ENCODE data around the gene ENPP5.
A peak's percentile ranks its signal among the peaks of the same experiment; 100 is the strongest.
"Not testable (repeated sequence)": the region's sequence is repeated elsewhere in the genome, so short reads cannot be mapped to it uniquely, and the experiment has no call there.

The ENPP5 gene

DNA sequence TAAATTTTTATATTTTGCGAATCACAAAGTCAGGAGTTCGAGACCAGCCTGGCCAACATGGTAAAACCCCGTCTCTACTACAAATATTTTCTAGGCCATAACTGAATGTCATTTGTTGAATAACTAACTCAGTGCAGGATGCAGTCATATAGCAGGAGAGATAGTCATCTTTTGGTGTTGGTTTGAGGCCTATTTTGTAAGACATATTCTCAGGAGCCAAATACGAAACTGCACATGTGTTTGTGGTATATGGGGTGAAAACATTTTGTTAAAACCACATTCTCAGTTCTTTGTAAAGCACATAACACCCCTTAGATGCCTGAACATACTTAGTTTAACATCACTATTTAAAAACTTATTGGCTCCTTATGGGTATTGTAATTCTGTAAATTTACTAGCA, 4.7 kb upstream of the ENPP5 start:
- no peak for DNase-seq (ENCODE audit: low read depth in 2 of 2)

DNA sequence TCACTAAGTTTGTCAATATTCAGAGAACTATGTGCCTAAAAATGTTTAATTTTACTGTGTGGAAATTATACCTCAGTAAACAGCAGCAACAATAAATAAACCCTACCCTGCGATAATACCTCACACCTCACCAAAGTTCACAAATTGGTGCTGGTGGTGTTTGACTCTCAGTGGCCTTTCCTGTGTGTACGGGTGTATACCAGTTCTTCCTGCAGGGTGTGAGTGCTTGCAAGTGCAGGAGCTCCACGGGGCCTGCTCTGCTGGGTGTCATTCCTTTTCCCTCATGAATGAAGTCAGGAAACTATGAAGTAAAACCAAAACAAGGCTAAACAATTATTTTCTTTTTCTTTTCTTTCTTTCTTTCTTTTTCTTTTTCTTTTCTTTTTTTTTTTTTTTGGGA, 4.1 kb upstream of the ENPP5 start:
- DNase-seq (ENCODE audit: low read depth in 2 of 2): no peak

DNA sequence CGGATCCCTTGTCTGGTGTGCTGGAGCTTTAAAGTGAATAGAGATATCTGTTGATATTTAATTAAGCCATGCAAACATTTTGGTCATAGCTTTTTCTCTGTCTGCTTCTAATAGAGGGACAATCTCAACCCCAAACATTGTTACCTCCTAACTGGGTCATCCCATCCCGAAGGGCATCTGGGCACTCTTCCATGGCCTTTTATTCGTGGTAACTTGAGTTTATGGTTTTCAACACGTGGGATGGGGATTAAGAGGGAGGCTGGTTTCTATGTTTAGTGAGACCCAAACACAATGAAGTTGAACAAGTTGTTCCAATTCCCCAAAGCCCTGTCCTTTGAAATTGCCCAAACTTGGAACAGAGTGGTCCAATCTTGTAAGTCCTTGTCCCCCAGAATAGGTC, 1.4 kb upstream of the ENPP5 start:
- DNase-seq (ENCODE audit: low read depth in 2 of 2): no peak

DNA sequence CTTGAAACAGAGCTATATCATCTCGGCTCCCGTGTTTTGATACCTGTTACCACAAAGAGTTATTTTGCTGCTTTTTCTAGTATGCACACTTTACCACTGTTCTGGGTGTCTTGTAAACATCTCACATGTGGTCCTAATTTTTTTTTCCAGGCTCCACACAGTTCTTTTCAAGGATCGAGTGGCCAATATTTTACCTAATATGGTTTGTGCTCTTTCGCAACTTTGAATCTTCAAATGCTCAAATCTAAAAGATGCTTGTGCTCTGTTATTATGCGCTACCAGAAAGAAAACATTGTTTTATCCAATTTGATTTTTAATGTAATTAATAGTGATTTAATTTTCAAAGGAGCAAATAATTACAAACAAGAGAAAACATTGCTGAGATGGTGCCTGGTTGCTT, 10.7 kb downstream of the ENPP5 start:
- DNase-seq (ENCODE audit: low read depth in 2 of 2): no peak

DNA sequence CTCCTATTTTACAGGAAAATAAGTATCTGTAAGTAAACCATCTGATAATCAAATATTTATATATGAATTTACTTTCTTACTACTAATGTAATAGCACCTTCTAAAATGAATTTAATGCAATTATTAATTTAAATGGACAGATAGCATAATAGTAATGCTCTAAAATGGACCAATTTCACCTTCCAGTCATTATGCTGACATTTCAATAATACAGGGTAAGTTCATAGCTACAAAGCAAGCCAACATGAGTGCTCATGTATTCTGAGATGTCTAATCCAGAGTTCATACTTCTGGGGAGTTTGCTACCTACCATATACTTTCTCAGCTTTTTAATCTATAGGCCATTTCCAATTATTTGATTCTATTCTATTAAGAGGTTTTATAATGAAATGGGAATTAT, 11.6 kb downstream of the ENPP5 start:
- no peak for DNase-seq (ENCODE audit: low read depth in 2 of 2)

GRCh38 chr6:46156701-46157100, 14.1 kb downstream of the ENPP5 start:
- DNase-seq (ENCODE audit: low read depth in 2 of 2): no peak

GRCh38 chr6:46149066-46149465, 21.7 kb downstream of the ENPP5 start:
- not testable (repeated sequence) for DNase-seq (ENCODE audit: low read depth in 2 of 2)

DNA sequence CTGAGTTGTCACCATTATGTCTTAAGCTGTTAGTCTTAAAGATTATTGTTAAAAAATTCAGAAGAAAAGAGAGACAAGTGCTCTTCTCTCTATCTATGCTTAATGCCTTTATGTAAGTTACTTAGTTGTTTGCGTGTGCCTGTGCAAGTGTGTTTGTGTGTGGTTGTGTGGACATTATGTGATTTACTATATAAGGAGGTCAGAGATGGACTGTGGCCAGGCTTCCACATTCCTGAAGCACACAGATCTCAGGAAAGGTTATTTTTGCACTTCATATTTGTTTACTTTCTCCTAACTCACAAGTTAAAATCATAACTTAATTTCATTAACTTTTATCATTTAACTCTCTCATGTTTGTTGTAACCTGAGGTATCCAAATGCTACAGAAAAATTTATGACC, 26.5 kb downstream of the ENPP5 start:
- DNase-seq (ENCODE audit: low read depth in 2 of 2): no peak

GRCh38 chr6:46138281-46138680, 32.5 kb downstream of the ENPP5 start:
- no peak for DNase-seq (ENCODE audit: low read depth in 2 of 2)

DNA sequence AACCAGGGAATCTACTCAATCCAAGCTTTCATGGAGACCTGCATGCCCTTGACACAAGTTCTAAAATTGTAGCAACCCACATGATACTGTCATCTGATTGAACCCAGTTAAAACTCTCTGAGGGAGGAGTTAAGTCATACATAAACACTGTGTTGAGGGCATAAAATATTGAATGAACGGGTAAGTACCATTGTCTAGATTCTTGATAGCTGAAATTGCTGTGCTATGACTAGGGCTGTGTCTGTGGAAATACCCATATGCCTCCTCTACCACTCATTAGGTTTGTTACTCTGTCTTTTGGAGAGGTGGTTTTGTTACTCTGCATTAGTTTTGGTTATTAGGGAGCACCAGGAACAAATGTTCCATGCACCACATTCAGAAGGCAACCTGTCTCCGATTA, 33.4 kb downstream of the ENPP5 start:
- no peak for DNase-seq (ENCODE audit: low read depth in 2 of 2)

DNA sequence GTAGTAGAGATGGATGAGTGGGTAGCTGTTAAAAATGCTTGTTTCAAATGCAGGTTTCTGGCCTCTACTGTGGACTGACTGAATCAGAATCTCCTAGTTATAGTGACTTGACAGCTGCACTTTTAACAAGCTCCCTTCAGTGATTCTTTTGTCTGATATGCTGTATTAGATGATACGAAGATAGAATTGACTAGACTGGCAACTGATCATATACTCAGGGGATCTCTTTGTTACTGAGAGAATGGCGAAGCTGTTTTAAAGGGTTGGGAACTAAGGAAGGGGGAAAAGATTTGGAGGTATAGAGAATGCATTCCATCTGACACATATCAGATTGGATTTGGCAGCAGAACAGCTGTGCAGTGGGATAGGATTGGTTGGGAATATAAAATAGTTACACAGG, 33.9 kb downstream of the ENPP5 start:
- no peak for DNase-seq (ENCODE audit: low read depth in 2 of 2)

- DNase-seq (ENCODE audit: low read depth in 2 of 2): no peak
These were observed 35.6 kb downstream of the ENPP5 start for GRCh38 chr6:46135176-46135575.

- no peak for DNase-seq (ENCODE audit: low read depth in 2 of 2)
These were observed 36.6 kb downstream of the ENPP5 start for GRCh38 chr6:46134216-46134615.

GRCh38 chr6:46131291-46131690, 39.5 kb downstream of the ENPP5 start:
- DNase-seq (ENCODE audit: low read depth in 2 of 2): not testable (repeated sequence)

DNA sequence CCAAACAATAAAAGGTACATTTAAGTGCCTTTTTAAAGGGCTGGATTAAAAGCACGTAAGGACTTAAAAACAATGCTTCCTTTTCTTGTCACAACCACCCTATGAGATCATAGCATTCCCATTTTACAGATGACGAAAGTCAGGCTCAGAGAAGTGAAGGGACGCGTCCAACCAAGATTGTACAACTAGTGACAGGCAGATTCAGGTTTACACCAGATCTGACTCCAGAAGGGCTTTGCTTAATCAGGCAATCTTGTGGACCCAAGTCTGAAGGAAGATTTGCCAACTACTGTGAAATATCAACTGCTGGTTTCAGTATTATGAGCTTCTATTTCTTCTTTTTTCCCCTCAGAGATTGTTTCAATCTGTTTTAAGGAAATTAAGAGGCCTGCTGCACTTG, 40.1 kb downstream of the ENPP5 start:
- no peak for DNase-seq (ENCODE audit: low read depth in 2 of 2)

GRCh38 chr6:46129629-46130511, 40.9 kb downstream of the ENPP5 start, which contains the start of gene ENPP4:
ENPP4 (plus strand) TSS chr6:46129989; CDS start chr6:46139584, 9,595 bp downstream.
- peak; percentile 69 to 81 for DNase-seq (ENCODE audit: low read depth in 2 of 2)

DNA sequence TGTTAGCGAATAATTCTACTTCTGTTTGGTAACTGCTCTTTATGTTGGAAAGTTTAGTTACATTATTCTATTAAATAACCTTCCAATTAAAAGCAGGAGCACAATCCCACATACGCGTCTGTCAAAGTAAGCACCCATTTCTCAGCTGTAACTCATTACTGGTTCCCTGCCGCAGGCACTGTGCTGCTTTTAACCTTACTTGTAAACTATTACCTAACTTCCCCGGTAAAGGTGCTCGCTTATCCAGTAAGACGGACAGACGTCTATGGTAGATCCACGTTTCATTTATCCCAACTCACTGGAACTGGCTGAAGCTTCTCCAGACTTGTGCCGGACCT, 41.5 kb downstream of the ENPP5 start:
- no peak for DNase-seq (ENCODE audit: low read depth in 2 of 2)

DNA sequence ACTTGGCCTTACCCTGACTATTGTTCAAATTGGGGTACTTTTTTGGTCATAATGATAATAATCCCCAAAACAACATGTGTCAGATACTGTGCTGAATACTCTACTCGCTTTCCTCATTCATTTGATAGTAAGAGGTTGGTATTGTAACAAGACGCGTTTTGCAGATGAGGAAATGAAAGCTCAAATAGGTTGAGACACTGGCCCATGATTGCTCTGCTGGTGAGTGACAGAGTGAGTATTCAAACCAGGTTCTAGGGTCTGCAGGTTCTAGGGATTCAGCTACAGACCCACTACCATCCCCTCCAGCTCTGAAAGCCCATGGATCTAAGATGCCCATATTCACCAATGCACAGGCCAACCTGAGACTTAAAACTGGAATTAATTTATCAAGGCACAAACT, 42.3 kb downstream of the ENPP5 start:
- DNase-seq (ENCODE audit: low read depth in 2 of 2): no peak

DNA sequence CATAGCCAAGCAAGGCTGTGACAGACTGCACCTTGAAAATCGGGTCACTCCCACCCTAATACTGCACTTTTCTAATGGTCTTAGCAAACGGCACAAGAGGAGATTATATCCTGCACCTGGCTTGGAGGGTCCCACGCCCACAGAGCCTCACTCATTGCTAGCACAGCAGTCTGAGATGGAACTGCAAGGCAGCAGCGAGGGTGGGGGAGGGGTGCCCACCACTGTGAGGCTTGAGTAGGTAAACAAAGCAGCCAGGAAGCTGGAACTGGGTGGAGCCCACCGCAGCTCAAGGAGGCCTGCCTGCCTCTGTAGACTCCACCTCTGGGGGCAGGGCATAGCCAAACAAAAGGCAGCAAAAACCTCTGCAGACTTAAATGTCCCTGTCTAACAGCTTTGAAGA, 51.1 kb downstream of the ENPP5 start:
- not testable (repeated sequence) for DNase-seq (ENCODE audit: low read depth in 2 of 2)

GRCh38 chr6:46118836-46119235, 51.9 kb downstream of the ENPP5 start:
- DNase-seq (ENCODE audit: low read depth in 2 of 2): no peak

GRCh38 chr6:46118157-46118556, 52.6 kb downstream of the ENPP5 start:
- DNase-seq (ENCODE audit: low read depth in 2 of 2): no peak

DNA sequence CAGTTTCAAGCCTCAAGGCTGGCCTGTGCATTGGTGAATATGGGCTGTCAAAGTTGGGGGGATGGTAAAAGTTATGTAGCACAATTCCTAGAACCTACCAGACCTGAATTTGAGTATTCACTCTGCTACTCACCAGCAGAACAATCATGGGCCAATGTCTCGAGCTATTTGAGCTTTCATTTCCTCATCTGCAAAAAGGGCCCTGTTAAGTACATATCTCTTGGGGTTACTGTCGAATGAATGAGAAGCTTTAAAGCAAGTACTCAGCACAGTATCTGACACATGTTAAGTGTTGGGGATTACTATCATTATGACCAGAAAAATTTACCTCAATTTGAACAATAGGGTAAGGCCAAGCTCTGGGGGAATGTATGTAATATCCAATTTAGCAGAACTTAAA, 54.5 kb downstream of the ENPP5 start:
- DNase-seq (ENCODE audit: low read depth in 2 of 2): no peak

- no peak for DNase-seq (ENCODE audit: low read depth in 2 of 2)
These were observed 55.1 kb downstream of the ENPP5 start for GRCh38 chr6:46115634-46116033.

DNA sequence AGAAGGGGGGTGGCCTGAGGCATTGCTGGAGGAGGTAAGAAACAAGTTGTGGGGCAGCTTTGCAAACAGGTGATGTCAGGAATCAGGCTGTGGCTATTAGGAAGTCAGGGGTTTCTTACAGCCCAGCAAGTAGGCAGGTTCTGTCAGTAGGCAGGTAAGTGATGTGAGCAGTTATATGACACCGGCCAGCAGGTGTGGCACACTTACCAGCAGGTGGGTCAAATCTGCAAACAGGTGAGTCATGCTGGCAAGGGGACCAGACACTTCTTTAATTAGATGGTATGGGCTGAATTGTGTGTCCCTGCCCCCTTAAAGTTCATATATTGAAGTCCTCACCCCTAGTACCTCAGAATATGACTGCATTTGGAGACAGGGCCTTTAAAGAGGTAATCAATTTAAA, 57.4 kb downstream of the ENPP5 start:
- no peak for DNase-seq (ENCODE audit: low read depth in 2 of 2)

All from stimulated activated CD4-positive, alpha-beta T cell treated with anti-CD3 and anti-CD28 coated beads, Interleukin-4, amount 100 ng/mL, for 48 hours (primary cell).